ENCODE results near the gene SNAI3.

The SNAI3 gene

DNA sequence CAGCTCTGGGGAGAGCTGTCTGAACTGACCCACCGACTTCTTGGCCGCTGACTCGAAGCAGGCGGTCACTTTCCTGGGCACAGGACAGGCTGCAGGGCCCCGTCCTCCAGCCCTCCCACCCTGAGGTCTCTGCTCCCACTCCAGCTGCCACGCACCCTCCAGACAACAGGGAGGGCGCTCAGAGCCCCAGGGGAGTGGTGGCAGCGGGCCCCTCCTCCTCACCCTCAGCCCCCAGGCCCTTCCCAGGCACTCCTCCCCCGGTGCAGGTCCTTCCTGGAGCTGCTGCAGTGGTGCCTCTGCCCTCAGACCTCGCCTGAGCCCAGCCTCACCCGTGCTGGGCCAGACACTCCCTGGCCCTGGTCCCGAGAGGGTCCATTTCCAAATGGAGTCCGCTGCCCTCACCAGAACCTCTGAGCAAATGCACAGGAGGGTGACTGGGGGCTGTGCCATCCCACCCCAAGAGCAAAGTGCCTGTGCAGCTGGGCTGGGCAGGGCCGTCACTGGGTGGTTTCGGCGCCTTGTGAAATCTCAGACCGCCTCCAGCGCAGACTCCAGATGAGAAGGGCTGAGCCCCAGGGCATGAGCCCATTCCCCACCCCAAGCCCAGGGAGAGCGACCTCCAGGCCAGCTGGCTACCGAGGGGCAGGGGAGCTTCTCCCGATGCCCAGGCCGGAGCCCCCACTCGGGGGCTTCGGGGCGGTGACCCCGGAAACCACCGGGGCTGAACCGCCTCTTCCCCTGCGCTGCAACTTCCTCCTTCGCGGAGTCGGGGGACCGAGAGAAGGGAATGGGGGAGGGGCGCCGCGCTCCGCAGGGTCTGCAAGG lies 36.2 kb downstream of the SNAI3 start:
- TF ChIP-seq, protein P1, sequence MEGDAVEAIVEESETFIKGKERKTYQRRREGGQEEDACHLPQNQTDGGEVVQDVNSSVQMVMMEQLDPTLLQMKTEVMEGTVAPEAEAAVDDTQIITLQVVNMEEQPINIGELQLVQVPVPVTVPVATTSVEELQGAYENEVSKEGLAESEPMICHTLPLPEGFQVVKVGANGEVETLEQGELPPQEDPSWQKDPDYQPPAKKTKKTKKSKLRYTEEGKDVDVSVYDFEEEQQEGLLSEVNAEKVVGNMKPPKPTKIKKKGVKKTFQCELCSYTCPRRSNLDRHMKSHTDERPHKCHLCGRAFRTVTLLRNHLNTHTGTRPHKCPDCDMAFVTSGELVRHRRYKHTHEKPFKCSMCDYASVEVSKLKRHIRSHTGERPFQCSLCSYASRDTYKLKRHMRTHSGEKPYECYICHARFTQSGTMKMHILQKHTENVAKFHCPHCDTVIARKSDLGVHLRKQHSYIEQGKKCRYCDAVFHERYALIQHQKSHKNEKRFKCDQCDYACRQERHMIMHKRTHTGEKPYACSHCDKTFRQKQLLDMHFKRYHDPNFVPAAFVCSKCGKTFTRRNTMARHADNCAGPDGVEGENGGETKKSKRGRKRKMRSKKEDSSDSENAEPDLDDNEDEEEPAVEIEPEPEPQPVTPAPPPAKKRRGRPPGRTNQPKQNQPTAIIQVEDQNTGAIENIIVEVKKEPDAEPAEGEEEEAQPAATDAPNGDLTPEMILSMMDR (IDR thresholded peaks at IDR 0.05; ENCODE audit: low read depth, low read length, poor library complexity, severe bottlenecking), result no peak
- TF ChIP-seq EZH2phosphoT487 (IDR thresholded peaks at IDR 0.05; ENCODE audit: borderline replicate concordance, low read length), result no peak
- Histone ChIP-seq H3F3A (ENCODE audit: control insufficient read depth, insufficient read depth) (no peaks in the 10 kb centered on the region), H3K79me2 (ENCODE audit: control insufficient read depth, low read length) (peaks cover 49% of the 10 kb centered on the region), H3K9me2 (replicated peaks; ENCODE audit: control insufficient read depth, low read length) (no peaks in the 10 kb centered on the region), H3K27ac (ENCODE audit: low read depth, low read length) (peak overlapping the region; percentile 92), H3K9me3 (ENCODE audit: control insufficient read depth, insufficient read depth, low read length) (no peaks in the 10 kb centered on the region), H3K4me3 (ENCODE audit: low read length) (peak overlapping the region; percentile 86), H3K36me3 (ENCODE audit: control insufficient read depth, low read length) (peaks cover 89% of the 10 kb centered on the region), H3K27me3 (ENCODE audit: control insufficient read depth, low read length) (no peaks in the 10 kb centered on the region), H3K4me2 (ENCODE audit: low read length) (peak overlapping the region; percentile 87), H4K20me1 (ENCODE audit: control insufficient read depth, insufficient read depth, low read depth, low read length) (peaks cover 18% of the 10 kb centered on the region), H3K4me1 (ENCODE audit: control insufficient read depth, low read length) (peaks cover 40% of the 10 kb centered on the region)

DNA sequence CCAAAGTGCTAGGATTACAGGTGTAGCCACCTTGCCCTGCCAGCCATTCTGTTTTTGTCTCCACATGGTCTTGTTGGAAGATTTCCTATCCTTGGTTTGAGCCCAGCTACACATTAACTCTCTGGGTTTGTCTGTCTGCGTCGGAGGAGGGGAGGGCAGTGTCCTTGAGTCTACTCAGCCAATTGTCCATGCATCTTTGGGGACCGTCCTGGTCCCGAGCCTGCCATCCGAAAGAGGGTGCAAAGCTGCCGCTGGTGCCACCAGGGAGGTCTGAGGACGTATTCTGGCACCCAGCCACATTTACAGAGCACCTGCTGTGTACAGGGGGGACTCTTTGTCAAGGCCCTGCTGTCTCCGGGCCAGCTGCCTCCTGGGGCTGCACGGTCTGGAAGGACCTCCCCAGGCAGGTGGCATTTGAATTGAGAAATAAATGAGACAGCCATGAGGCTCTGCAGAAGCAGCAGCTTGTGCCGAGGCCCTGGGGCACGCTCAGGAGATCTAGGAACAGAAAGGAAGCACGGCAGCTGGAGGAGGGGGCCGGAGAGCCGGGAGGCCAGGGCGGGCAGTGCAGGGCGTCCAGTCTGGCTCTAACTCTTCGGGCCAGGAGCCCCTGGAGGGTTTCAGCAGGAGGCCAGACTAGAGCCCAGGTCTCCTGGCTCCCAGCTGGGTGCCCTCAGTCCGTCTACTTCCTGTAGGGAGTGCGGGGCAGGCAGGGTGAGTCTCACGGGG lies 36.9 kb downstream of the SNAI3 start:
- Histone ChIP-seq H3K9me3 (ENCODE audit: control insufficient read depth, insufficient read depth, low read length) (no peaks in the 10 kb centered on the region), H3K4me2 (ENCODE audit: low read length) (peak overlapping the region; percentile 87), H3F3A (ENCODE audit: control insufficient read depth, insufficient read depth) (no peaks in the 10 kb centered on the region), H3K27me3 (ENCODE audit: control insufficient read depth, low read length) (no peaks in the 10 kb centered on the region), H3K36me3 (ENCODE audit: control insufficient read depth, low read length) (peaks cover 85% of the 10 kb centered on the region), H3K4me1 (ENCODE audit: control insufficient read depth, low read length) (peaks cover 40% of the 10 kb centered on the region), H3K27ac (ENCODE audit: low read depth, low read length) (peak overlapping the region; percentile 92), H3K79me2 (ENCODE audit: control insufficient read depth, low read length) (peaks cover 49% of the 10 kb centered on the region), H4K20me1 (ENCODE audit: control insufficient read depth, insufficient read depth, low read depth, low read length) (peaks cover 18% of the 10 kb centered on the region), H3K4me3 (ENCODE audit: low read length) (peak overlapping the region; percentile 86), H3K9me2 (replicated peaks; ENCODE audit: control insufficient read depth, low read length) (no peaks in the 10 kb centered on the region)
- TF ChIP-seq, protein P1 (IDR thresholded peaks at IDR 0.05; ENCODE audit: low read depth, low read length, poor library complexity, severe bottlenecking), result no peak
- TF ChIP-seq EZH2phosphoT487 (IDR thresholded peaks at IDR 0.05; ENCODE audit: borderline replicate concordance, low read length), result no peak

DNA sequence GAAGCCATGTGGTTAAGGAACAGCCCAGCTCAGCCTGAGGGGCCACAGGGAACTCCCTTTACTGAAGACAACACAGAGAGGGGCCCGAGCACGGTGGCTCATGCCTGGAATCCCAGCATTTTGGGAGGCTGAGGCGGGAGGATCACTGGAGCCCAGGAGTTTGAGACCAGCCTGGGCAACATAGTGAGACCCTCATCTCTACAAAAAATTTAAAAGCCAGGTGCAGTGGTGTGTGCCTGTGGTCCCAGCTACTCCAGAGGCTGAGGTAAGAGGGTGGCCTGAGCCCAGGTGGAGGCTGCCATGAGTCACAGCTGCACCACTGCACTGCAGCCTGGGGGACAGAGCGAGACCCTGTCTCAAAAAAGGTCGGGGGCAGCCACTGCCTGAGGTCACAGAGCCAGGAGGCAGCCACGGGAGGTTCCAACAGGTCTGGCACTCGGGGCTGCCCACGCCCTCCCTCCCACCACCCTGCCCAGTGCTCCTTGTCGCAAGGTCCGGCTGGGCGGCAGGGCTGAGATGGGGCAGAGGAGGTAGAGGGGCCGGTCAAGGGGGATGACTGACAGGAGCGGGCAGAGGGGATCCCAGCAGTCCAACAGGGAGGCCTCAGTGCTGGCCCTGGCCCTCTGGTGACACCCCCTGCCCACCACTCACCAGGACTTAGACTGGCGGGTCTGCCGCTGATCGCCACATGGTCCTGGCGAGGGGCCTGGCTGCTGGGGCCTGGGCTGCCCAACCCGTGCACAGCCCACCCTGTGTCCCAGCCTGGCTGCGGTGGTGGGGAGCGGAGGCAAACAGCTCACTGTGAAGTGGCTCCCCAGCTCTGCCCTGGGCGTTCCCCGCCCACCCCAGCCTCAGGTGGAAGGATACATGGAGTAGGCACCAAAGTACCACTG lies 38.9 kb downstream of the SNAI3 start:
- Histone ChIP-seq H3K9me2 (replicated peaks; ENCODE audit: control insufficient read depth, low read length) (no peaks in the 10 kb centered on the region), H3K27me3 (ENCODE audit: control insufficient read depth, low read length) (no peaks in the 10 kb centered on the region), H3K4me1 (ENCODE audit: control insufficient read depth, low read length) (peaks cover 37% of the 10 kb centered on the region), H4K20me1 (ENCODE audit: control insufficient read depth, insufficient read depth, low read depth, low read length) (peaks cover 20% of the 10 kb centered on the region), H3K27ac (ENCODE audit: low read depth, low read length) (no peak overlapping the region), H3F3A (ENCODE audit: control insufficient read depth, insufficient read depth) (no peaks in the 10 kb centered on the region), H3K4me2 (ENCODE audit: low read length) (no peak overlapping the region), H3K79me2 (ENCODE audit: control insufficient read depth, low read length) (peaks cover 47% of the 10 kb centered on the region), H3K9me3 (ENCODE audit: control insufficient read depth, insufficient read depth, low read length) (no peaks in the 10 kb centered on the region), H3K4me3 (ENCODE audit: low read length) (no peak overlapping the region), H3K36me3 (ENCODE audit: control insufficient read depth, low read length) (peaks cover 81% of the 10 kb centered on the region)
- TF ChIP-seq EZH2phosphoT487 (IDR thresholded peaks at IDR 0.05; ENCODE audit: borderline replicate concordance, low read length), result no peak
- TF ChIP-seq, protein P1 (IDR thresholded peaks at IDR 0.05; ENCODE audit: low read depth, low read length, poor library complexity, severe bottlenecking), result no peak

Measured in DOHH2 (cell line).